Hematopoietic multipotent progenitor cell treated with erythropoietin and hydrocortisone succinate and interleukin-3 and kit ligand, for 6 days (in vitro differentiated cells): ENCODE measurements around the gene DPH2.

Experiments used
- DNase-seq: peaks from one replicate; pipeline ENCODE4 v3.0.0-alpha.2; 2015

DPH2 gene

DNA sequence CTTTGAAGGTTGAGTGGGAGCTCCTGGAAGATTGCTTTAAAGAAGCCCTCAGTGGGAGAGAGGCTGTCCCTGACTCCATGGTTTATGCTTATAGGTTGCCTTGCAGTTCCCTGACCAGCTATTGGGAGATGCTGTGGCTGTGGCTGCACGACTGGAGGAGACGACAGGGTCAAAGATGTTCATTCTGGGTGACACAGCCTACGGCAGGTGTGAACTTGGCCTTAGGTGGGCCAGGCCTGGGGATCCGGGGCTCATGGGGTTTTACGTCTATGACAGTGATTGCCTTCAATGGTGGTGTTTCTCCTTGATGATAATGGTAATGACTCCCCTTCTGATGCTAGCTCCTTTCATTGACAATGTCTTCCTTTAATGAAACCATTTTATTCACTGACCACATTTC lies 692 bp downstream of the DPH2 start:
- DNase-seq: no peak

DNA sequence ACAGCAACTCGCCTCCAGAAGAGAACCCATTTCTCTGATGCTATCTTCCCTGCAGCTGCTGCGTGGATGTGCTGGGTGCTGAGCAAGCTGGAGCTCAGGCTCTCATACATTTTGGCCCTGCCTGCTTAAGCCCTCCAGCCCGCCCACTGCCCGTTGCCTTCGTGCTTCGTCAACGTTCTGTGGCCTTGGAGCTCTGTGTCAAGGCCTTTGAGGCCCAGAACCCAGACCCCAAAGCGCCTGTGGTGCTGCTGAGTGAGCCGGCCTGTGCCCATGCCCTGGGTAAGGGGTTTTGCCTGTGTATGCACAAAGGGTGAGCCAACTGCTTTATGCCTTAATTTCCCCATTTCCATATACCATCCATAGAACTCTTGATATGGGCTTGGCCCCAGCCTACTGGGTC lies 1.1 kb downstream of the DPH2 start:
- no peak for DNase-seq

DNA sequence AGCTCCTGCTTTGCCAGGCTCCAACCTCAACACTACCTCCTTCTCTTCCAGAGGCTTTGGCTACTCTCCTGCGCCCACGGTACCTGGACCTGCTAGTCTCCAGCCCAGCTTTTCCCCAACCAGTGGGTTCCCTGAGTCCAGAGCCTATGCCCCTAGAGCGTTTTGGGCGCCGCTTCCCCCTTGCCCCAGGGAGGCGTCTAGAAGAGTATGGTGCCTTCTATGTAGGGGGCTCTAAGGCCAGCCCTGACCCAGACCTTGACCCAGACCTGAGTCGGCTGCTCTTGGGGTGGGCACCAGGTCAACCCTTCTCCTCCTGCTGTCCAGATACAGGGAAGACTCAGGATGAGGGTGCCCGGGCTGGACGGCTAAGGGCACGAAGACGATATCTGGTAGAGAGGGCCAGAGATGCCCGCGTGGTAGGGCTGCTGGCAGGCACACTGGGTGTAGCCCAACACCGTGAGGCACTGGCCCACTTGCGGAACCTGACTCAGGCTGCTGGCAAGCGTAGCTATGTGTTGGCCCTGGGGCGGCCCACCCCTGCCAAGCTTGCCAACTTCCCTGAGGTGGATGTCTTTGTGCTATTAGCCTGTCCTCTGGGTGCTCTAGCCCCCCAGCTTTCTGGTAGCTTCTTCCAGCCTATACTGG lies 1.6 kb downstream of the DPH2 start:
- DNase-seq: no peak

DNA sequence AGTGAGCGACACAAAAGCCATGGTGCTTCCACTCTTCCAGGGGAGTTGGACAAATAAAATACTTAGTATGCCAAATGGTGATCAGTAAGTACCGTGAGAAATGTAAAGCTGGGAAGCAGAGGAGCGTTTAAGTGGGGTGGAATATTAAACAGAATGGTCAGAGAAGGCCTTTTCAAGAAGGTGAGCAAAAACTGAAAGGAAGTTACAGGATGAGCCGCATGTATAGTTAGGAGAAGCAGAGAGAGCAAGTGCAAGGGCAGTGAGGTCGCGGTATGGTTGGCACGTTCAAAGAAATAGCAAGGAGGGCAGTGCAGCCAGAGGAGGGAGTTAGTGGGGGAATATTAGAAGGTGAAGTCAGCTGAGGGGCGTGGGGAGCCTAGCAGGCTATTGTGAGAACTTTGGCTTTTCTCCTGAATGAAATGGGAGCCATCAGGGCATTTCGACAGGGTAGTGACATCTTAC lies 4.2 kb downstream of the DPH2 start:
- DNase-seq: peak; percentile 73

DNA sequence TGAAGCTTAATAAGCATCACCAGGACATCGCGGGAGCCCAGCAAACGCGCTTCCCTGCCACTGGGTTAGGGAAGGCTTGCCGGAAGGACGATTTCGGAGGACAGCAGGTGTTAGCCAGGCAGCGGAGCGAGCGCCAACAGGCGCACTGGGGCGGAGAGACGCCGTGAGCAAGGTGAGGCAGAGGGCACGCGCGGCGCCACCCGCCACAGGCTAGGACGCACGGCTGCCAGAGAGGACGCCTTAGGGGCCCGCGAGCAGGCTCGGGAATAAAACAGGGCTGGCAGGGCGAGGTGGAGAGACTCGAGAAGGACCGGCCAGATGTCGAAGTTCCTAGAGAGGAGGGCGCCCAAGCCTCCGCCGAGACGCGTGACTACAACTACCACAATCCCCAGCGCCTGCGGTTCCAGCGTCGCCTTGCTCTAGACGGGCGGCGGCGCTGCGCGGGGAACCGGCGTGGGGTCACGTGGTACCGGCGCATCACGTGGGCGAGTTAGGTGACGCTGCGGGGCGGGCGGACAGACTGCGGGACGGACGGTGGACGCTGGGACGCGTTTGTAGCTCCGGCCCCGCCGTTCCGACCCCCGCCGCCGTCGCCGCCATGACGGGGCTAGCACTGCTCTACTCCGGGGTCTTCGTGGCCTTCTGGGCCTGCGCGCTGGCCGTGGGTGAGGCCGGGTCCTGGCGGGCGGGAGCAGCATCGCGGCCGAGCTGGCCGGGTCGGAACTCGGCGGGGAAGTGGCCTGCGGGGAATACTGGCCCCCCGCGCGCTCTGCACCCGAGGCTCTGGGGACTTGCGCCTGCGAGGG lies 4.8 kb downstream of the DPH2 start, which contains the start of gene ATP6V0B:
Gene ATP6V0B (plus strand): TSS at position 518 of the 806 bp plus-strand sequence. CDS start 81 bp downstream, at position 599.
- peak; percentile 98 for DNase-seq

DNA sequence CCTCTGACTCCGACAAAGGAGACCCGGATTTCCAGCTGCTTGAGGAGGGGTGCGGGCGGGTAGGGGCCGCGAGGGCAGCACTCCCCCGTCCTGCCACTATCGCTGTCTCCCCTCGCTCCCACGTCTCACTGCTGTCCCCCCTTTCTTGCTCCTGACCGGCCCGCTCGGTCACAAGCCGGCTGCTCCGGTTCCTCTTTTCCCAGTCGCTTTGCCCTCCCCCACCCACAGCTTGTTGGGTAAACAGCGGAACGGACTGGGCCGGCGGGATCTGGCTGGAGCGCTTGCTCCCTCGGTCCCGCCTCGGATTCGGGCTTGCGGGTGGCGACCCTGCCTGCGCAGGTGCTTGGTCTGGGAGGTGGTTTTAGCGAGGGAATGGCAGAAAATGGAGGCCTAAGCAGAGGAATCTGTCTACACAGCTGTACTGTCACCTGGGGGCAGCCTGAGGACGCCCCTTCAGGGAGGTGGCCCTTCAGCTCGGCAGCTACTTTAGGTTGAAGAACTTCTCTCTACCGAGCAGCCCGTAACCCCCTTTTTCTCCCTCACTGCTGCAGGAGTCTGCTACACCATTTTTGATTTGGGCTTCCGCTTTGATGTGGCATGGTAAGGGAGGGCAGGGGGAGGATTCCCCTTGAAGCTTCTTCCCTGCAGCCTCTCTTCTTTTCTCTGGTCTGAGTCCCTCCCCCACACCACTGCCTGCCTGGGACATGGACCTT lies 5.6 kb downstream of the DPH2 start:
- DNase-seq: peak; percentile 70

DNA sequence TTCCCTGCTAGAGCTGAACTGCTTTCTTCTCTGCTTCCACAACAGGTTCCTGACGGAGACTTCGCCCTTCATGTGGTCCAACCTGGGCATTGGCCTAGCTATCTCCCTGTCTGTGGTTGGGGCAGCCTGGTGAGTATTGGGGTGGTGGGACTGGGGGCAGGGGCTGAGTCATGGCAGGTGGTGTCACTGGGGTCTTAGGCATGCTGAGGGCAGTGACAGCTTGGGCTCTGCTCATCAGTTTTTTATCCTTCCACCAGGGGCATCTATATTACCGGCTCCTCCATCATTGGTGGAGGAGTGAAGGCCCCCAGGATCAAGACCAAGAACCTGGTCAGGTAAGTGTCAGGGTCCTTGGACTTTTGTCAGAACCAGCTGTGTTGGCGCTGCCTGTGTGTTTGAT lies 6.2 kb downstream of the DPH2 start:
- DNase-seq: peak; percentile 46

DNA sequence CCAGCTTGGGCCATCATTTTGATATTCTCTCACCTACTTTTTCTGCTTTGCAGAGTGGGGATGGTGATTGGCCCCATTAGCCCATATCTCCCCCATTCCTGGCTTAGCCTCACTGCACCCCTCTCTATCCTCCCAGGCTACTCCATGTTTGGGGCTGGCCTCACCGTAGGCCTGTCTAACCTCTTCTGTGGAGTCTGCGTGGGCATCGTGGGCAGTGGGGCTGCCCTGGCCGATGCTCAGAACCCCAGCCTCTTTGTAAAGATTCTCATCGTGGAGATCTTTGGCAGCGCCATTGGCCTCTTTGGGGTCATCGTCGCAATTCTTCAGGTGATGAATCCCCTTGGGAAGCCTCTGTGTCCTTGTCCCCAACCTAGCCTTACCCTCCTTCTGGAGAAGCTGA lies 7.1 kb downstream of the DPH2 start:
- DNase-seq: no peak

DNA sequence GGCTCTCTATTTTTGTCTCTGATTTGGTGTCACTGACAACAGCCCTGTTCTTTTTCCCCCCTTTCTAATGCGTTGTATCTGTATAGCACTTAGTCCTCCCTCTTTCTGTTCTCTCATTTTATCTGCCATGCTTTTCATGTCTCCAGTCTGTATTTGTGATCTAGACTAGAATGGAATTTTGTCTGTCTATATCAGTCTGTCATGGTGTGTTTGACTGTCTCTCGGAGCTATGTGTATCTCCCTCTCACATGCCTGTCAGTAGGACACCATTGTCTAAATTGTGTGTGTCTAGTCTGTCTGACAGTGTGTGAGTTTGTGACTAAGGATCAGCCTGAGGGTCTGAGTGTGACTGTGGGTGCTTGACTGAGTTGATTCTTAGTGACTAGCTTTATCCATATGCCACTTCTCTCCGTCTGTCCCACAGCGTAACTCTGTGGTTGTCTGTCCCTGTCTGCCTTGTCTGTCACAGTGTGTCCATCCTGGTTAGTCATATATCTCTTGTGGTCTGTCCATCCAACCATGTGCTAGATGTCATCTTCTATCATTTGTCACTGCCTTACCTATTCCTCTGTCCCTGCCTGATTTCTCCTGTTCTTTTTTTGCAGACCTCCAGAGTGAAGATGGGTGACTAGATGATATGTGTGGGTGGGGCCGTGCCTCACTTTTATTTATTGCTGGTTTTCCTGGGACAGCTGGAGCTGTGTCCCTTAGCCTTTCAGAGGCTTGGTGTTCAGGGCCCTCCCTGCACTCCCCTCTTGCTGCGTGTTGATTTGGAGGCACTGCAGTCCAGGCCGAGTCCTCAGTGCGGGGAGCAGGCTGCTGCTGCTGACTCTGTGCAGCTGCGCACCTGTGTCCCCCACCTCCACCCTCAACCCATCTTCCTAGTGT lies 7.8 kb downstream of the DPH2 start:
- DNase-seq: no peak

DNA sequence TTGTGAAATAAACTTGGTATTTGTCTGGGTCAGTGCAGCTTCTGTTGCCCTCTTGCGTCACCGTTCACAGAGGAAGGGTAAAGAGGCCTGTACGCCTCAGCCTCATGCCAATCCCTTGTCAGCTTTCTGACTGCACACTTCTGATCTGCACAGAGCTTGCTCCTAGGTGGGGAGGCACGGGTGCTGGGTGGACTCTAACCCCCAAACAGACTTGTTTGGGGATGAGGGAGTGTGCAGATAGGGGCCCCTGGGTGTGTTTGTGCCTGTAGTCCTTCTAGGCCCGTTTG lies 8.4 kb downstream of the DPH2 start:
- DNase-seq: peak; percentile 39

DNA sequence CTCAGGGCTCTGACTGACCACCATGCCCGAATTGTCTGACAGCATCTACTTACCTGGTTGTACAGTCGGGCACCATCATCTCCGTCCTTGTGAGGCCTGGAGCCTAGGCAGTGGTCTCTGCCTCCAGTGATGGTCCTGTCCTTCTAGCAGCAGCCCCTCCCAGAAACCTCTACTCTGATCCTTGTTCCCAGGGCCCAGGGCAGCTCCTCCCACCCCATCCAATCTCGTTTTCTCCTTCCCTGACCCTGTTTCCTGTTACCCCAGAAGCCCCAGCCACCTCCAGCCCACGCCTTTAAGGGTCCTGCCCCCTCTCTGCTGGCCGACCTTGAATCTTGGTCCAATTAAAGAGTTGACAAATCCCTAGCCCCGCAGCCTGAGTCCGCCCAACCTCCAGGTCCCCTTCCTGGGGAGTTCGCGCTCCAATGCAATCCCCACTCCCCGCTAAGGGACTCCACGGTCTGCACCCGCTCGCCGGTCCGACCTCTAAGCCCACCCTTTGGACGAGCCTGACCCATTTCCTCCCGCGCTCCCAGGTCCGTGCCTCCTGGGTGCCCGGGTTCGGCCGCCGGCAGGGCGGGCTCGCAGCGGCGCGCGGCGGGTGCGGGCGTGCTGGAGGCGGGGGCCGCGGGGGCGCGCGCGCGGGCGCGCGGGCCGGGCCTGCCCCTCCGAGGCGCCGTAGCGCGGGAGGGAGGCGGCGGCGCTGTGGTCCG lies 8.9 kb downstream of the DPH2 start, which contains the start of gene B4GALT2:
Gene B4GALT2 (plus strand): TSS at position 660 of the 710 bp plus-strand sequence. CDS start 1,951 bp downstream, outside the sequence.
- peak; percentile 60 for DNase-seq

DNA sequence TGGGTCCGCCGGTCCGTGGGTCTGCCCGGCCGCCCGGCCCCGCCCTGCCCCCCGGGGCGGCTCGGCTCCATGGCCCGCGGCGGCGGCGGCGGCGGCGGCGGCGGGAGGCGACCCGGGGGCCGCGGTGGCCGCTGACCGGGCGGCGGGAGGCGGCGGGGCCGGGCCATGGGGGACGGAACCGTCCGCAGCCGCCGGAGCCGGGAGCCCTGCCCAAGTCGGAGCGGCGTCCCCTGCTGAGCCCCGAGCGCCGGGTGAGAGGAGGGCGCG lies 9.4 kb downstream of the DPH2 start:
- DNase-seq: no peak

DNA sequence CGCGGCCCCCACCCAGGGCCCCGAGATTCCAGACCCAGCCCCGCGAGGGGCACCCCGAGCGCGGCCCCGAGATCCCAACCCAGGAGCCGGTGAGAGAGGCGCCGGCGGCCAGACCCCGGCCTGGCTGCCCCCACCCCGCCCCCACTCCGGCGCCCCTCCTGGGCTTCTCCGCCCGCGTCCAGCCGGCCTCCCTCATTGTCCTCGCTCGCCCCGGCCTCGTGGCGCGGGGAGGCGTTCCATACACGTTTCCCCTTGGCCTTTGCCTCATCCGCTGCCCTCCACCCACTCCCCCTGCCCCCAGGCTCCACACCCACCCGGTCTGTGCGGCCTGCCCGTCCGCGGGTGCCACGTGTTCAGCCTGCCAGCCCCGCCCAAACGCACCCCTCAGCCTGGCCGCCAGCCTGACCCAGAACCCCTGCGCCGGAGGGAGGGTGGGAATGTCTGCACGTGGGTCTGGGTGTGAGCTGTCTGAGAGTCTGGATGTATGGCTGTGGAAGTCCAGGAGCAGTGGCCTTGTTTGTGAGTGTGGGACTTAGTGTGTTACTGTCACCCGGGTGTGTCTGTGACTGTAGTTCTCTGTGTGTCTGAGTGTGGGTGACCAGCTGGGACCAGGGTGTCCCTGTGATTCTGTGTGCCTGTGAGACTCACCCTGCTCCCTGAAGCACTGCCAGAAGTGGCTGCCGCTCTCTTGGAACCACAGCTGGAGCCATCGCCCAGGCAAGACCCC lies 9.9 kb downstream of the DPH2 start:
- peak; percentile 82 for DNase-seq

DNA sequence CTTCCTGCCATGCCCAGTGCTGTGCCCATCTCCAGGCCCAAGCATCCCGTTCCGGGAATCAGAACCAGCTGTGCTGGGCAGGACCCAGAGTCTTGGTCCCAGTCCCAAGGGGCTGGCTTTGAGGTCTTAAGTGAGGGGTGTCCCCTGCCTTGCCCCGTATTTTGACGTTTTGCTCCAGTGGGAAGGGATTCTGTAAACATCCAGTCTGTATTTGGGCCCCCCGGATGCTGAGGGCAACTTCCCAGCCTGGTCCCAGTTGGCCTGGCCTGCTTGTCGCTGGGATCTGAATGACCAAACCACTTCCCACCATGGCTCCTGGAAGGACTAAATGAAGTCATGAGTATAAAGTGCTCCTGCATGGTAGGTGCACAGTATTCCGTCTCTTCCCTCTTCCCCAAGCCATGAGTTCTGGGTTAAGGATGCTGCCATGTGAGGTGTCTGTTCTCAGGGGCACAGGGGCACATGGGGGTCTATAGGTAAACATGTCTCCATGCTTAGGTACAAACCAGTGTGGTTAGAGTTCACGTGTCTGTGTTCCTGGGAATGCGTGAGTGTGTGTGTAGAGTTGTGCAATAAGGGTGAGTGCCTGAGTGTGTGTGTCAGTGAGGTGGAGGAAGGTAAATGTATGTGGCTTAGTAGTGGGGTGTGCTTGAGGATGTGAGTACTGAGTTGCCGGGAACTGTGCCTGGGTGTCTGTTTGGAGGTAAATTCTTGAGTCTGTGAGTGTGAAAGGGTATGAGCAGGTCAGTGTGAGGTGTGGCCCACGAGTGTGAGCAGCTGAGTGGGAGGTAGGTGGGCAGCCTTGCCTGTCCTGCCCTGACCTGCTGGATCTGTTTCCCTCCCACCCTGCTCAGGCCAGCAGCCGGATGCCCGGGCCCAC lies 10.7 kb downstream of the DPH2 start:
- no peak for DNase-seq

DNA sequence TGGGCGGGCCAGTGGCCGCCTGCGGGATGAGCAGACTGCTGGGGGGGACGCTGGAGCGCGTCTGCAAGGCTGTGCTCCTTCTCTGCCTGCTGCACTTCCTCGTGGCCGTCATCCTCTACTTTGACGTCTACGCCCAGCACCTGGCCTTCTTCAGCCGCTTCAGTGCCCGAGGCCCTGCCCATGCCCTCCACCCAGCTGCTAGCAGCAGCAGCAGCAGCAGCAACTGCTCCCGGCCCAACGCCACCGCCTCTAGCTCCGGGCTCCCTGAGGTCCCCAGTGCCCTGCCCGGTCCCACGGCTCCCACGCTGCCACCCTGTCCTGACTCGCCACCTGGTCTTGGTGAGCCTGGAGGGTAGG lies 11.3 kb downstream of the DPH2 start:
- DNase-seq: no peak

DNA sequence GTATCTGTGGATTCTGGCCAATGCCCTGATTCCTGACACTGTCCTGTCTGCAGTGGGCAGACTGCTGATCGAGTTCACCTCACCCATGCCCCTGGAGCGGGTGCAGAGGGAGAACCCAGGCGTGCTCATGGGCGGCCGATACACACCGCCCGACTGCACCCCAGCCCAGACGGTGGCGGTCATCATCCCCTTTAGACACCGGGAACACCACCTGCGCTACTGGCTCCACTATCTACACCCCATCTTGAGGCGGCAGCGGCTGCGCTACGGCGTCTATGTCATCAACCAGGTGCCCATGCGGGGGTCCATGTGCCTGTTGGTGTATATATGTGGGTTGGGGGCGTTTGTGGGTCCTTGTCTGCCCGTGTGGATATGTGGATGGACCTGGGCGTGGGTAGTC lies 11.8 kb downstream of the DPH2 start:
- DNase-seq: no peak

DNA sequence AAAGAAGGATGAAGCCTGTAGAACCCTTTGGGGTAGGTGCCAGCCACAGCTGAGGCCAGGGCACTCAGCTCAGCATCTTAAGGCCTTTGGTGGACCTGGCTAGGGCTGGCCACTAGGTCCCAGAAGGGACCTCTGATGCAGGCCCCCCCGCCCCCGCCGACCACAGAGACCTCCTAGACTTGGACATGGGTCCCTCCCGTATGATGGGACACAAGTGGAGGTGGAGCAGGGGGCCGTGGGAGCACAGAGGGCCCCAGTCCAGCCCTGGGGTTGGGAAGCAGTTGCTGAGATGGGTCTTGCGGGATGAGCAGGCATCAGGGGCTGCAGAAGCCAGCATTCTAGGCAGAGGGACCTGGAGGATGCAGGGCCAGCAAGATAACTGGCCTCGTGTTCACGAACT lies 12.4 kb downstream of the DPH2 start:
- no peak for DNase-seq

DNA sequence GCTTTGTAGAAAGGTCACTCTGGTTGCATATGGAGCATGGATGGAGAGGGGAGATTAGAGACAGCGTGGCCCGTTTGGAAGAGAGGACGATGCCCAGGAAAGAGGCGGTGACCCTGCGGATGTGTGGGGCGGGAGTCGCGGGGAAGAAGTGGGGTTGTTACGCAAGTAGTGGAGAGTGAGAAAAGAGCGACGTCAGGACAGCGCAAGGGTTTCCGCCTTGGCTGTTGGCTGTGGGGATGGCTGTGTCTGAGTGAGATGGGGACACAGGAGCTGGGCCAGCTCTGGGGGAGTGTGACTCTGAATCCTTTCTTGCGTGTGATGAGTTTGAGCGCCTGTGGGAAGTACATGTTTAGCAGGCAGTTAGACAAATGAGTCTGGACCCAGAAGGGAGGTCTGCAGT lies 13.0 kb downstream of the DPH2 start:
- DNase-seq: no peak

DNA sequence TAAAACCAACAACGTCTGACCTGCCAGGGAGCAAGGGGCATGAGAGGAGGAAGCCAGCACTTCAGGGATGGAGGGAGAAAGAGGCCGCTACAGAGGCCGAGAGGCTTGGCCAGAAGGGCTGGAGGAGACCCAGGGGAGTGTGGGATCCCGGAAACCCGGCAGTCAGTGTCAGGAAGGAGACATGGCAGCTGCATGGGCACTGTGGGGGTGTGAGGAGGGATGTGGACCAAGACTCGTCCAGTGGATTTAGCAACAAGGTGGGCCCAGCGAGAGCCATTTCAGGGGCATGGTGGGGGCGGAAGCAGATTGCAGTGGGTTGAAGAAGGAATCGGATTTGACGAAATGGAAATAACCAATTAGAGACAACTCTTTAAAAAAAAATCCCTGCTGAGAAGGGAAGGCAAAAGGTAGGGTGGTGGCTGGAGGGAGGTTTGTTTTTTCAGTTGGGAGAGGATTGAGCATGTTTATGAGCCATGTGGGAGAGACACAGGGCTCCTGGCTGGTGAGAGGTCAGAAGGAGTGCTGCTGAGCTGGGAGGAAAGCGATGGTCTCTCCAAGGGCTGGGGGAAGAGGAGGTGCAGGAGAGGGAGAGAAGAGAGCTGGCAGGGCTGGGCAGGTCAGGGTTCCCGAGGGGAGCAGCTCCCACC lies 13.6 kb downstream of the DPH2 start:
- no peak for DNase-seq

DNA sequence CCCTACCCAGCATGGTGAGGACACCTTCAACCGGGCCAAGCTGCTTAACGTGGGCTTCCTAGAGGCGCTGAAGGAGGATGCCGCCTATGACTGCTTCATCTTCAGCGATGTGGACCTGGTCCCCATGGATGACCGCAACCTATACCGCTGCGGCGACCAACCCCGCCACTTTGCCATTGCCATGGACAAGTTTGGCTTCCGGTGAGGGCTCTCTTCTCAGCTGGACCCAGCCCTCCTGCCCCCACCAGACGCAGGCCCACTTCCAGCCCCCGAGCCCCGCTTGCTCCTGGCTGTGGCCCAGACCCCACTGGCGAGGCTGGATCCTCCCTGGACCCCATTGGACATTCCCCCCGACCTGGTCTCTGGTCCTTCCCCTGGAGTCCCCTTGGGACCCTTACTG lies 15.0 kb downstream of the DPH2 start:
- DNase-seq: no peak
